Epithelial cell of prostate (primary cell): ENCODE measurements around the gene U2AF1L4.
A peak's percentile ranks its signal among the peaks of the same experiment; 100 is the strongest.

Experiments used
- DNase-seq: peaks from one replicate; pipeline ENCODE4 v3.0.0-alpha.2; 2011; ENCODE audit warnings: low read depth, low spot score
- H3K27ac ChIP-seq: fragments of 450-650 bp; 2 replicates; pipeline ENCODE4 v1.5.1; 2017; ENCODE audit warnings: mild to moderate bottlenecking

The U2AF1L4 gene

DNA sequence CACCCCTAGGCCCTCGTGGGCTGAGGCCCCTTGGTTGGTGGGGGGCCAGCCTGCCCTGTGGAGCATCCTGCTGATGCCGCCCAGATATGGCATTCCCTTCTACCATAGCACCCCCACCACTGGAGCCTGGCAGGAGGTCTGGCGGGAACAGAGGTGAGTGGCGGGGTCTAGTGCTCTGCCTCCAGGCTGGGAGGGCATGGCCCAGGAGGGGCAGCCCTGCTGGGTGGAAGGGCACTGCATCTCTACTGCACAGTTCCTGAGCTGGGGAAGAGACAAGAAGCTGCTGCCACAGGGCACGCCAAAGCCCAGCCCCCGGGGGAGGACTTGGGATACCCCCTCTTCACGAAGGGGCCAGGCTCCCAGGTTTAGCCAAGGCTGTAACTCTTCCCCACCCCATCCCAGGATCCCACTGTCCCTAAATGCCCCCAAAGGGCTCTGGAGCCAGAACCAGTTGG lies 29.8 kb downstream of the U2AF1L4 start:
- H3K27ac ChIP-seq = no peak overlapping the region
- no peak for DNase-seq

DNA sequence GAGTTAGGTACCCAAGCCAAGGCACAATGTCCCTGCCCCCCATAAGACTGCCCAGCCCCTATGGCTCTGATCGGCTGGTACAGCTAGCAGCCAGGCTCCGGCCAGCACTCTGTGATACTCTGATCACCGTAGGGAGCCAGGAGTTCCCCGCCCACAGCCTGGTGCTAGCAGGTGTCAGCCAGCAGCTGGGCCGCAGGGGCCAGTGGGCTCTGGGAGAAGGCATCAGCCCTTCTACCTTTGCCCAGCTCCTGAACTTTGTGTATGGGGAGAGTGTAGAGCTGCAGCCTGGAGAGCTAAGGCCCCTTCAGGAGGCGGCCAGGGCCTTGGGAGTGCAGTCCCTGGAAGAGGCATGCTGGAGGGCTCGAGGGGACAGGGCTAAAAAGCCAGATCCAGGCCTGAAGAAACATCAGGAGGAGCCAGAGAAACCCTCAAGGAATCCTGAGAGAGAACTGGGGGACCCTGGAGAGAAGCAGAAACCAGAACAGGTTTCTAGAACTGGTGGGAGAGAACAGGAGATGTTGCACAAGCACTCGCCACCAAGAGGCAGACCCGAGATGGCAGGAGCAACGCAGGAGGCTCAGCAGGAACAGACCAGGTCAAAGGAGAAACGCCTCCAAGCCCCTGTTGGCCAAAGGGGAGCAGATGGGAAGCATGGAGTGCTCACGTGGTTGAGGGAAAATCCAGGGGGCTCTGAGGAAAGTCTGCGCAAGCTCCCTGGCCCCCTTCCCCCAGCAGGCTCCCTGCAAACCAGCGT lies 30.4 kb downstream of the U2AF1L4 start:
- no peak overlapping the region for H3K27ac ChIP-seq
- no peak for DNase-seq

DNA sequence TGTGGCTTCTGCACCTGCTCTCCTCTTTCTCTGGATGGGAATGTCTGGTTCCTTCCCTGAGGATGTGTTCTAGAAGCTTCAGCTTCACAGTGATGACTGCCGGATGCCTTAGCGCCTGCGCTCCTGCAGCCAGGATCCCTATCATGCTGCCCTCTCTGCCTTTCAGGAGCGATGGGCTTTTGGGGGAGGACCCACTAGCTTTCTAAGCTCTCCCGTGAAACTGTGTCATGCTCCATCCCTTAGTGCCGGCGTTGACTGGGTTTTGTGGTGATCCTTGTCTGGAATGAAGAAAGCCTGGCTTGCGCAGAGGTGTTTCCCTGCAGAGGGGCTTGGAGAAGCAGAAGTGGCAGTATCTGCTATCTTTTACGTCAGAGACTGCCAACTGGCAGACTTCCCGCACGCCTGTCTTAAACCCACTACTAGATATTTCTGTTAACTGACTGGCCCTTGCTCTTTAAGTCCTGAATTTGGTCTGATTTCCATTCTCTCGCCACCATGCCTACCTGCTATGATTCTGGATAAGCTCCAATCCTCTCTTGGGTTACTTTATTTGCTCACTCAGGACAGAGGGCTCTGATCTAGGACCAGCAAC lies 31.2 kb downstream of the U2AF1L4 start:
- no peak for DNase-seq
- no peak overlapping the region for H3K27ac ChIP-seq

DNA sequence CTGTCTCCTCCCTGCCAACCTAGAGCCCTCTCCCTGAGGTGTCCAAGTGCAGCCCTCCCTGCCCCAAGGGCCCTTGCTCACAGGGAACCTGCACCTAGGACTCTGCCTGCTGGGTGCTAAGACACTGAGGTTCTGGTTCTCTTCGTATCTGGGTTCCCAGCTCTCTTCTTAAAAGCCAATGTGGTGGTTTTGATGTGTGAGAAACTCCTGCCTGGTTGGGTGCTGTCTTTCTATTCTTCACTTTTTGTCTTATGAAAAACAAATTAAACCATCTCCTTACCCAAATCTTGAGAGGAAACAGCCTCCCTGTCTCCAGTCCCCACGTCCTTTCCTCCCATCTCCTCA lies 31.7 kb downstream of the U2AF1L4 start:
- no peak for DNase-seq
- no peak overlapping the region for H3K27ac ChIP-seq

DNA sequence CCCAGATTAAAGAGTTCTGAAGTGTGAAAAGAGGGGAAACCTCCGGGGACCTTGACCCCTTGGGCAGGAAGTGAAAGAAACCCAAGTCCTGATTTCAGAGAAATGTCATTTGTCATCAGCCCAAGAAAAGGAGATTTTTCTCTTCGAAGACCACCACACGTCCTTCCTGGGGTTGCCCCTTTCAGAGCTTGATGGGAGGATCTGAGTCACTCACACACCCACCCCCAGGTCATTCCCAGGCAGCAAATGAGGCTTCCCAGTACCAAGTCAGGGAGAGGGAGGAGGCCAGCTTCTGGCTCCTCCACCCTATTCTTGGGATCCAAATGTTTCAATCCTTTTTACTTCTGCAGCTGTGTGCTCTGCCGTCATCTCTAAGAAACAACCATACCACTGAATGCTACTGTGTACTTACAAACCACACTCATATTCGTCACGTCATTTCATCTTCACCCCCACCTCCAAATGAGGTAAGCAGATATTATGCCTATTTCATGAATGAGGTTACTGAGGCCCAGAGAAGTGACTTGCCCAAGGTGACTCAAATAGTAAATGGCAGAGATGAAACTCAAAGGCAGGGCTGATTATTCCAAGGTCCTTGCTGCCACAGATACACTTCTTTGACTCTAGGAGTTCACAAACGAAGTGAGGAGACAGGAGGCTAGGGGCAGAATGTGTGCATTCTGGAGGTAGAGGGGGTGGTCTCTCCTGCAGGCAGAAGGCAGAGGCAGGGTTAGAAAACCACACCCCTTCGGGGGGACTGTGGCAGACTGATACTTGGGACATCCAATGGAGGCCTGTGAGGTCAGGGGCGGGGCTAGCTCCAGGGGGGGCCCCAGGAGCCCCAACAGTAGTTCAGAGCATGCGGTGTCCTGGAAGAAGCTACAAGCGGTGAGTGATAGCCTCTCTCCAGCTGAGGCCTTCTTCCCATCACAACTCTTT lies 32.4 kb downstream of the U2AF1L4 start:
- no peak for DNase-seq
- H3K27ac ChIP-seq = no peak overlapping the region

DNA sequence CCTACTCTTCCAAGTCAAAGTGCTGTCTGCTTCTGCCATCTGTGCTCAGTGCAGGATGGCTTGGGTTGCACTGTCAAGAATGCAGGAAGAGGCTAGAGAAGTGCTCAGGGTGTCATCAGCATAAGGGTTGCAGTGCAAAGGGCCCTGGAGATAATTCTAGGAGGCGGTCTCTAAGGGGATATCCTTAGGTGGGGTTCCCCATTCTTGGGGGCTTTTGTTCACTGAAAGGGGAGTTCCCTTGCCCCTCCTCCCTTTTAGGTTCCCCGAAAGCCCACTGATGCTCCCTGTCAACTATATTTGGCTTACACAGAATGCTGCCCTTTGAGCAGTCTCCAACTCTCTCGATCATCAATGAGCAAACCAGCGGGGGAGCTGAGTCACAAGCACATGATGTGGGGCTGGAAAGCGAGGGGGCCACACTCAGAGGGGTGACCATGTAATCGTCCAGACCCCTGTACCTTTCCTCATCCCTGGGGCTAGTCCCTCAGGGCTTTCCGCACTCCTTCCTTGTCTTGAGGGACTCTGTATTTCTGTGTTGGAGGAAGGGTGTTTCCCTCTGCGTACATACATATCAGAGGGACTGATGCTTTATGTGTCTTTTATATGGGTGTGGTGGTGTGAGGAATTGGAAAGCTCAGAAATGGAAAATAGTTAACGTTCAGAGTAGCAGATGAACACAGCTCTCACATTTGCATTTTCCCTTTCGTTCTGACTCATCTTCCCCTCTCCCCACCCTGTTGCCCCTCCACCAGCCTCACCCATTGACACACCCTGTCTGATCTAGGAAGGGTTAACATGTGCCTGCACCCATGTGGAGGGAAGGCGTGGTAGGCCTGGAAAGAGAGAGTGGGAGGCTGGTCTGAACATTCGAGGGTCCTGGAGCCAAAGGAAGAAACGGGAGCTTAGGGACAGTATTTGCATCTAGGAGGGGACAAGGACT lies 34.2 kb downstream of the U2AF1L4 start:
- DNase-seq = no peak
- H3K27ac ChIP-seq = no peak overlapping the region

DNA sequence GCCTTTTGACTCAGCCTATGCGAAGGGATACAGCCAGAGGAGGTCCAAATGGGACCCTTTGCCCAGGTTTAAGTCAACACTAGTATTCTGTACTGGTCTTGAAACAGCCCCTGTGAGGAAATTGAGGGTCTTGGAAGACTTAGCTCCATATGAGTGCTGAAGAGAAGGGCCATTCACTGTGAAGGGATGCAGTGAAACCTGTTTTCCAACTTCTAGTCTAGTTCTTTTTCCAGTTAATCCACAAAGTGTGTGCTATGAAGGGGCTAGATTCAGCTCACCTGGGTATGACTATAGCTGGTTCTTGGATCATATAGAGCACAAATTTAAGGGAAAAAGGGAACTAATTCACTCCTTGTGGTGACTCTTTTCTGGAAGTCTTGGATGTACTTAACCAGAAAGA lies 36.8 kb downstream of the U2AF1L4 start:
- H3K27ac ChIP-seq = no peak overlapping the region
- no peak for DNase-seq

DNA sequence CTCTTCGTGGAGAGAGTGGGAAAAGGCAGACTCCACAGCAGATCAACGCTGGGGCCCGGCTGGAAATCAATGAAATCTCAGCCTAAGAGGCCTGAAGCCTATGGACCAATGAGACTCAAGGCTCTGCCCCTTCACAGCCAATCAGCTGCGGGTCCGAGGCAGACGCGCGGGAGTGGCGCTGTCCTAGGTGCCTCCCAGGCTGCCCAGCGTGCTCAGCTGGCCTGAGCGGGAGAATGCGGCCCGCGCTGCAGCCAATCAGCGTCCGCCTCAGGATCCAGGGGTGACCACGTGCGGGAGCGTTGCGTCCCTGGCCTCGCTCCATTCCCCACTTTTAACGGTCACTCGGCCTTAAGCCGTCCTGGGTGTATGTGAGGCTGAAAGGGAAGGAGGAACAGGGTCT lies 41.0 kb downstream of the U2AF1L4 start, which contains the start of gene ZBTB32:
TSS of gene ZBTB32 (plus strand) at position 341 of the 400 bp plus-strand sequence. CDS start 10,069 bp downstream, outside the sequence.
- no peak for DNase-seq
- no peak within 1 kb of the TSS for H3K27ac ChIP-seq

DNA sequence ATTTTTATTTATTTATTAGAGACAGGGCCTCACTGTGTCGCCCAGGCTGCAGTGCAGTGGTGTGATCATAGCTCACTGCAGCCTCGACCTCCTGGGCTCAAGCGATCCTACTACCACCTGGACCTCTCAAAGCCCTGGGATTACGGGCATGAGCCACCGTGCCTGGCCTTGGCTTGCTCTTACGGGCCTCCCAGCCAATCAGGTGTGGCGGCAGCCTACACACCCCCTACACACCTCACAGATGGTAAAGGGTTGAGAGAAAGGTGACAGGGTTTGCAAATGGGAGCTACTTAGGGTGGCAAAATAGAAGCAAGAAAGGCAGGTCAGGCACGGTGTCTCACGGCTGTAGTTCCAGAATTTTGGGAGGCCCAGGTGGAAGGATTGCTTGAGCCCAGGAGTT lies 41.9 kb downstream of the U2AF1L4 start:
- H3K27ac ChIP-seq = no peak overlapping the region

DNA sequence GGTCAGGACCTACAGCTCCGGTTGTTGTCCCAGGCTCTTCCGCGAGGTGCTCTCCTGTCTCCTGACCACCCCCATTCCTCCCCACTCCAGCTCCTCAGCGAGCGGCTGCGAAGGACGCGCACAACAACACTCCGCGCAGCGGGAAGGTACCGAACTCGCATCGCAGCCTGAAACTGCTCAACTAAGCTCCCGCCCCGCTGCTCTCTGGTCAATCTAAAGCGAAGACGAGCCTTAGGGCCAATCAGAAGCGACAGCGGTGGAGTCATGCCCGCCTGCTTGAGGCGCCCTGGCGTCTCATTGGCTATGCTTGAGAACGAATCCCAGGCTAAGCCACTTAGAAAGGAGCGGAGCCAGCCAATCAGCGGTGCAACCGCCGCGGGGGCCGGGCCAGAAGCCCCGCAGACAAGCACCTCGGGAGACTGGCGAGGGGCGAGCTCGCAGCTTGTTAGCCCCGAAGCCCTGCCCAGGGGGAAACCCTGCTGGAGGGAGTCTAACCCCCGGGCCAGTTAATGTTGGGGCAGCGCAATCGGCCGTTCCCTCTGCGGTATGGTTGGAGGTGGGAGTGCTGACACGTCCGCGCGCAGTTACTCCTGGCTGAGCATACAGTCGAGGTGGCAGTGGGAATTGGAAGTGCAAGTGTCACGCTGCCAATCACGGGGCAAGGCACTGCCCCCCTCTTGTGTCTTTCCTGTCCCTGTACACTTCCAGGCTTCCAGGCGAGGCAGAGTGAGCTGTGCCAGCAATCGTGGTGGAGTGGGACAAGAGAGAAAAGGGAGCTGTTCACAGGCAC lies 42.8 kb downstream of the U2AF1L4 start:
- peak; percentile 89 for DNase-seq
- H3K27ac ChIP-seq = no peak overlapping the region

More for the DNA sequence above, 41.9 kb downstream of the U2AF1L4 start:
- DNase-seq = no peak

DNA sequence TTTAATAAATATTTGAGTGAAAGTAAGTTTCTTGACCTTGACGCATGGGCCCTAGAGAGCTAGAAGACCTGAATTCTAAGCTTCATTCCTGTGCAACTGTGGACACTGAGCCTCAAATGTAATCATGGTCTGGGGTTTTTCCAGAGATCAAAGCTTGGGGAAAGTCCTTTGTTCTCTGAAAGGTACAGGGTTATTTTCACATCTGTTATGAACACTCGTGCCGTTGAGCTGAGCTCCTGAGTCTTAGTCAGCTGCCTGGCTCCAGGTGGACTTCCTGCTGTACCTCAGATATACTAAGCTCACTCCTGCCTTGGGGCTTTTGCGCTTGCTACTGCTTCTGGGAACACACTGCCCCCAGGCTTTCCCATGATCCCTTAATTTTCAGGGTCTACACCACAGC lies 48.4 kb downstream of the U2AF1L4 start:
- H3K27ac ChIP-seq = no peak overlapping the region
- DNase-seq = no peak

DNA sequence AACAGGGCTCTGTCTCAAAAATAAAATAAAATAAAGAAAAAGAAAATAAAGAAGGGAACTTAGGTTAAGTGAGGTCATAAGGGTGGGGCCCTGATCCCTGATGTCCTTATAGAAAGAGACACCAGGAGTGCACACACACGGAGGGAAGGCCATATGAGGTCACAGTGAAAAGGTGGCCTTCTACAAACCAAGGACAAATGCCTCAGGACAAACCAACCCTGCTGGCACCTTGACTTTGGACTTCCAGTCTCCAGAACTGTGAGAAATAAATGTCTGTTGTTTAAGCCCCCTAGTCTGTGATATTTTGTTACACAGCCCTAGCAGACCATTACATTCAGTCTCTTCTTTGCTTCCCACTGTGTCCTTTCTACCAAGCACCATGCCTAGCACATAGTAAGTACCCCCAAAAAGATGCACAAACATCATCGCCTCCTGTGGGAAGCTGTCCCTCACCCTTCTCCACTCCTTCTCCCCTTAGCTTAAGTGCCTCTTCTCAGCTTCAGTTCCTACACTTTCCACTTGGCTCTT lies 49.3 kb downstream of the U2AF1L4 start:
- H3K27ac ChIP-seq = no peak overlapping the region
- DNase-seq = no peak

DNA sequence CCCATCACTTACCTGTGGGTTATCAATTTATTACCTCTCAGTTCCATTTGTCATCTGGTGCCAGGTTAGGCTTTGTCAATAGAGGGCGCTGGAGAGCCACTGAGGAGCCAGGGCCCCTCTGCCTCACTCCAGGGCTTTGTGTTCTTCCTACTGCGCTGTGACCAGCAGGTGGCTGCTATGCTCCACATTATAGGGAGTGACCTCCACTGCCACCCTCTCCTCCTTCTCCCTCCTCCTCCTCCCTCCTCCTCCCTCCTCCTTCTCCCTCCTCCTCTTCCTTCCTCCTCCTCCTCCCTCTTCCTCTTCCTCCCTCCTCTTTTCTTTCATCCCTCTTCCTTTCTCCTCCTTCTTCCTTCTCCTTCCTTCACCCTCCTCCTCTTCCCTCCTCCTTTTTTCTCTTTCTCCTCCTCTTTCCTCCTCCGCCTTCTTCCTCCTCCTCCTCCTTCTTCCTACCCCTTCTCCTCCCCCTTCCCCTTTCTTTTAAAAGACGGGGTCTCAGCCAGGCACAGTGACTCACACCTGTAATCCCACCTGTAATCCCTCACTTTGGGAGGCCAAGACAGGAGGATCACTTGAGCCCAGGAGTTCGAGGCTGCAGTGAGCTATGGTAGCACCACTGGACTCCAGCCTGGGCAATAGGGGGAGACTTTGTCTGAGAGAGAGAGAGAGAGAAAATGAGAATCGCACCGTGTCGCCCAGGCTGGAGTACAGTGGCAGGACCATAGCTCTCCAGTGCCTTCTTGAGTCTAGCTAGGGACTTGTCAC lies 51.2 kb downstream of the U2AF1L4 start:
- DNase-seq = no peak
- no peak overlapping the region for H3K27ac ChIP-seq

DNA sequence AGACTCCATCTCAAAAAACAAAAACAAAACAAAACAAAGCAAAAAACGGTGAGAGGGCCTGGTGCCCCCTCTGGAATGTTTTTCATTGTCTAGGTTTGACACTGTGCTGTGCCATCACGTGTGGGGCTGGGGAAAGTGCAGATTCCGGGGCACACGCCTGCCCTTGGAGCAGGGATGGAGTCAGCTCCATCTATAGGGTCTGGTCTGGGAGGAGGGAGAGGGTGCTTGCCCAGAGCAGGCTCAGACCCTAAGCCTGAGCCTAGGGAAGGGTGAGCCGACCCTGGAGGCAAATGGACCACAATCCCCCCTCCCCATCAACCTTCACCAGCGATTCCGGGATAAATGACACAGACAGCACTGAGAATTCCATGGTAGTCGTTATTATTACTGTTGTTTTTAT lies 51.8 kb downstream of the U2AF1L4 start:
- DNase-seq = no peak
- H3K27ac ChIP-seq = no peak overlapping the region
